Fibroblast of skin of back (primary cell): ENCODE measurements around the gene CACNB4.

ENCODE experiments used
- DNase-seq: peaks from one replicate; pipeline ENCODE4 v3.0.0-alpha.2; 2013

Gene CACNB4

GRCh38 chr2:151849413-151850010 is 249.3 kb downstream of the CACNB4 start:
- DNase-seq = no peak

GRCh38 chr2:151845884-151846283 is 253.0 kb downstream of the CACNB4 start:
- no peak for DNase-seq

GRCh38 chr2:151845481-151845880 is 253.4 kb downstream of the CACNB4 start:
- no peak for DNase-seq

GRCh38 chr2:151844211-151844896 is 254.5 kb downstream of the CACNB4 start:
- DNase-seq = no peak

DNA sequence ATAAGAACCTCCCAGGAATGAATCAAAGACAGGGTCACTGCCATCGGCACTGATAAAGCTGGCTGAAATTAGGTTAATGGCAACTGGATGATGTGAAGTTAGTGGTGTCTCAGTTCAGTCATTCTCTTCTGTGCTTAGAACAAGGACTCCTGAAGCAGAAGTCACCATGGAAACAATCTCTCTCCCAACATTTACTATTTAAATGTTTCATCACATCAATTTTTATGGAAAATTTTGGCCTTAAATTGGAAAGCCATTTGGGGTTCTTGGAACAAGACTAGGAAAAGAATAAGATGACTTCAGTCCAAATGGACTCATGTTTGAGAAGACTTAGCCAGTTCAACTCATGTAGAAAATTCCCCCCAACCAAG is 255.2 kb downstream of the CACNB4 start:
- no peak for DNase-seq

- no peak for DNase-seq
These were observed 255.8 kb downstream of the CACNB4 start for GRCh38 chr2:151842830-151843690.

- DNase-seq = no peak
These were observed 257.8 kb downstream of the CACNB4 start for GRCh38 chr2:151841047-151841424.

DNA sequence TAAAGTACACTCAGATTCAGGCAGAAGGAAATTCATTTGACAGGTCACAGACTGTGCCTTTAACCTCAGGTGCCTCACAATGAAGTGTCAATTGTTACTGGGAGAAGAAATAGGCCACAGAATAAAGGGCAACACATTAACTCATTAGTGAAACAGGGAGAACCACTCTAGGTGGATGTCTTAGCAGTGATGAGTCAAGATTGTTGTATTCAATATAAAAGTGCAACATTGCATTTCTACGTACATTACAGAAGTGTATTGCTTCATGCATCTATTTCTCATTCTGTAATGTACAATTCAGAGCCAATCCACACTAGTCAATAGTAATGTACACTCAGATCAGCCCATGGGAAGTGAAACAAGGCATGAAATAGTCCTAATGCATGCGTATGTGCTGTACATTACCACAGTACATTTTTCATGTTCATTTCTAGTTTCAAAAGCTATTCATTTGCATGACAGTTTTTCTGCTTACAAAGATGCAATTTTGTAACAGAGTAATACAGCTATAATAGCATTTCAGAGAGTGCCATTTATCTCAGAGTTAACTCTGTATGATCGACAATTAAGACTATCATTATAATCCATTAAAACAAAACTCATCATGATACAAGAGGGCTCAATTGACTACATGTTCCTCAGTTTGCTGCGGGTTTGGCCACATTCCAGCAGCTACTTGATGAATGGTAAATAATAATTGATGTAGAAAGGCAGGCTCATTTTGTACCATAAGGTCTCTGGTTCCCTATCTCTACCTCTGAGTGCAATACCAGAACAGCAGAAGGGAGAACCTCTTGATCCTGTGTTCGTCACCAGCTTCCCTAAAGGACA is 258.4 kb downstream of the CACNB4 start:
- no peak for DNase-seq

- DNase-seq = no peak
These were observed 260.9 kb downstream of the CACNB4 start for GRCh38 chr2:151837926-151838325.

DNA sequence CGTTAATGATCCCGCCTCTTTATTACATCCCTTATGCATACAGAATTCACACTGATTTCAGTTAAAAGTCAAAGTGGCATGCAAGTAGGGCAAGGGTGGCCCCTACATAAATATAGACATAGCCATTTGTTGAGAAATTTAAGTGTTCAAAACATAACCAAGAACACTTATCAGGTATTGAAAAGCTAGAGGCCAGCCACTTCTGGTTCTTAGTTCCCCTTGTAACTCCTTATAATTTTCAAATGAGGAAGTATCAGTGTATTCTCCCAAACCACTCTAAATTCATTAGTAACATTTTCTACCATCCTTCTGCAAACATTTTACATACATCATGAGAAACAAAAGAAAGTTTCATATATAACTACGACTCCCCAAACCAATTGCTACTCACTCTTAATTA is 264.9 kb downstream of the CACNB4 start:
- no peak for DNase-seq

DNA sequence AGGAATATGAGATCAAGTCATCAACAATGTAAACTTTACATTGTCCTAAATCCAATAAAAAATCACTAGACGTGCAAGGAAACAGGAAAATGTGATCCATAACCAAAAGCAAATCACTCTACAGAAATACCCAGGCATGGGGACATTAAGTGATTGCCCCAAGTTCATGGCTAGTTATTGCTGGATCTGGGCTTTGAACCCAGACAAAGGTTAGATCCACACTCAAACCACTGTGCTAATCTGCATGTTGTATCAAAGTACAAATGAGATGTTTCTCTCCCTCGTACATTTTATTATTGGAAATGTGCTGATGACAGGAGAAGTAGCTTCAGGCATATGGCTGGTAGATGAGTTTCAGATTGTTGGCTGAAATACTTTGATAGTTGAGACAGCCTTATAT is 267.9 kb downstream of the CACNB4 start:
- no peak for DNase-seq

GRCh38 chr2:151828890-151829324 is 269.9 kb downstream of the CACNB4 start:
- DNase-seq = no peak

DNA sequence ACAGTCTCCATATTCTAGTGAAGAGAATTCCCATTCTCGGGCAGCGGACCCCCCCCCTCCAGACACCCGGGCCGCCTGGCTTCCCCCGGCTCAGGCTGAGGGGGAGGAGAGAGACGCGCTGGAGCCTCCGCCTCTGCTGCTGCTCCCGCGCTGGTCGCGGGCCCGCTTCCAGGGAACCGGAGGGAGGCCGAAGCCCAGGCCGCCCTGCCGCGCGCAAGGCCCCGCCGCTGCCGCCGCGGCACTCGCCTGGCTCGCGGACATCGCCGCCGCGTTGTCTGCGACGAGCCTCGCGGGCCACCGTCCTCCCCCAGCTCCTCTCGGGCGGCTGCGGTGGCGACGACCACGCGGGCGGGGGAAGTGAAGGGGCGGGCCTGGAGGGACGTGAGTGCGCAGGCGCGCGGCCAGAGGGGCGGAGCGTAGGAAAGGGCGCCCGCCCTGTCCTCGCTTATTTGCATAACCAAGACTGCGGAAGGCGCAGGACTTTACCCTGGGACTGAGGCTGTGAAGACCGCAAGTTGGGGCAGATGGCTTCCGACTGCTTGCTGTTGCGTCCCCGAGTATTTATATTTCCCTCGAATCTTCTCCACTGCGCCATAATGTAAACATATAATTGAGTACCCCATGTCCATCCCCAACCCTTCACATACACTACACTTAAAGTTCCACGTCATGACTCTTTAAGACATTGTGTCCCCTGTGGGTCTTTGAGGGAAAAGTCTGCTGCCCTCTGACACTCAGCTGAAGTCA is 270.5 kb downstream of the CACNB4 start, which contains the start of gene ARL5A:
TSS of gene ARL5A (minus strand) at position 279 of the 747 bp plus-strand sequence. CDS start at position 34, 245 bp downstream.
- peak; percentile 94 for DNase-seq

GRCh38 chr2:151827564-151828142 is 271.2 kb downstream of the CACNB4 start:
- peak; percentile 25 for DNase-seq

- no peak for DNase-seq
These were observed 272.1 kb downstream of the CACNB4 start for GRCh38 chr2:151826737-151827157.

GRCh38 chr2:151824886-151825285 is 274.0 kb downstream of the CACNB4 start:
- no peak for DNase-seq

GRCh38 chr2:151823651-151824050 is 275.2 kb downstream of the CACNB4 start:
- DNase-seq = no peak

- DNase-seq = no peak
These were observed 278.9 kb downstream of the CACNB4 start for GRCh38 chr2:151819920-151820319.

GRCh38 chr2:151817929-151818328 is 280.9 kb downstream of the CACNB4 start:
- DNase-seq = no peak

GRCh38 chr2:151816843-151817242 is 282.0 kb downstream of the CACNB4 start:
- no peak for DNase-seq

DNA sequence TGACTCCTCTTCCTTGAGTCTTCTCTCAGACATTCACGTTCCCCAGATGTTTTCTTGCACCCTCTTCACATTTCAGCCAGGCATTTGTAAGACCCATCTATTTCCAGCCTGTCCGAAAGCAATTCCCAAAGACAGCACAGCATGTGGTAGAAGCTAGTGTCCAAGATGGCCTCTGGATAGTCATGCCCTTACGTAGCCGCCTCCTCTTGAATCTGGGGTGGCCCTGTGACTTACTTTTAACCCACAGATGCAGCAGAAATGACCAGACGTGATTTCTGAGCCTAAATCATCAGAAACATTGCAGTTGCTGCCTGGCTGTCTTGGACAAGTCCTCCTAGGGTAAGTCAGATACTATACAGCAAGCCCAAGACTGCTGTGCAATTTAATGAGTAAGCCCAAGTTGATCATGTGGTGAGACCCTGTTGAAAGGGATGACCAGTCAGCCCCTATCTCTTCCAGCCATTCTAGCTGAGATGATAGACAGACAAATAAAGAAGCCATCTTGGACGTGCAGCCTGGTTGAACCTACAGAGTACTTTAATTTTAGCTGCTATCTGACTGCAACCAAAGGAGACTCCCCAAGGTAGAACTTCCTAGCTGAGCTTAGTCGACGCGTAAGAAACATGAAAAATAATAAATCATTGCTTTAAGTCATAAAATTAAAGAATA is 282.9 kb downstream of the CACNB4 start:
- DNase-seq = no peak
